ENCODE measurements around the gene EWSR1.

GRCh38 chr22:29341849-29342127 is 73.7 kb downstream of the EWSR1 start:
- TF ChIP-seq CTCF (IDR thresholded peaks at IDR 0.05) (no peak), ZFX (IDR thresholded peaks at IDR 0.05; ENCODE audit: borderline replicate concordance) (no peak)
